ENCODE measurements around the gene CFL2.
"Not testable (repeated sequence)": the region's sequence is repeated elsewhere in the genome, so short reads cannot be mapped to it uniquely, and the experiment has no call there.

The CFL2 gene

DNA sequence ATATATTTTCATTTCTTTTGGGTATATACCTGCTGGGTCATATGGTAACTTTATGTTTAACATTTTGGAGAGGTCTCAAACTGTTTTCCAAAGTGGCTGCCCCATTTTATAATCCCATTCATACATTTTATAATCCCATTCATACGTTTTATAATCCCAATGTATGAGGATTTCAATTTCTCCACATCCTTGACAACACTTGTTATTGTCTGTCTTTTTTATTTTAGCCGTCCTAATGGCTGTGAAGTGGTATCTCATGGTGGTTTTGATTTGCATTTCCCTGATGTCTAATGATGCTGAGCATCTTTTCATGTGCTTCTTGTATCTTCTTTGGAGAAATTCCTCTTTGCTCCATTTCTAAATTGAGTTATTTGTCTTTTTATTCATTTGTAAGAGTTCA is 6.7 kb upstream of the CFL2 start:
- DNase-seq (ENCODE audit: insufficient read length, low spot score) (no peak), FAIRE-seq (no peak)
- TF ChIP-seq POLR2A (IDR thresholded peaks at IDR 0.05; ENCODE audit: low read depth, low read length) = no peak

DNA sequence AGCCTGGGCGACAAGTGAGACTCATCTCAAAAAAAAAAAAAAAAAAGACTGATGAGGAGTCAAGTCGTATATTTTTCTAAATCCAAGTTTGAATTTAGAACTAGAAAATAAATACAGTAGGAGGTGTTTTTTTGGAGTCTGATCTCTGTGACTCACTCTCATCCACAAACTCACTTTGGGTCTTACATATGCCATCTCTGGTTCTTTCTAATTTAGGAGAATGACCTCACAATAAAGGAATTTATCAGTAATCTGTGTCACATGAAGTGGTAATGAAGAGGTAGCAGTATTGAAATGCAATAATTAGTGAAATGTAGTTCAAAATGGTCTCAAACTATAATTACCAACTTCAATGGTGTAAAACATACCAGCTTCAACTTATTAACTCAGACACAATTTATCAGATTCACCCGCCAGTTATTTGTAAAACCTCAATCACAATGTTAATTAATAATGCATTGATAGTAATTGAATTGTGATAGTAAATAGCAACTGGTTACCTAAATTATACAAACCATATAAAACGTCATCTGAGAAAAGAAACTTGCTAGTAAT is 4.4 kb upstream of the CFL2 start:
- no peak for DNase-seq (ENCODE audit: insufficient read length, low spot score)
- no peak for FAIRE-seq
- TF ChIP-seq POLR2A (IDR thresholded peaks at IDR 0.05; ENCODE audit: low read depth, low read length) = no peak

DNA sequence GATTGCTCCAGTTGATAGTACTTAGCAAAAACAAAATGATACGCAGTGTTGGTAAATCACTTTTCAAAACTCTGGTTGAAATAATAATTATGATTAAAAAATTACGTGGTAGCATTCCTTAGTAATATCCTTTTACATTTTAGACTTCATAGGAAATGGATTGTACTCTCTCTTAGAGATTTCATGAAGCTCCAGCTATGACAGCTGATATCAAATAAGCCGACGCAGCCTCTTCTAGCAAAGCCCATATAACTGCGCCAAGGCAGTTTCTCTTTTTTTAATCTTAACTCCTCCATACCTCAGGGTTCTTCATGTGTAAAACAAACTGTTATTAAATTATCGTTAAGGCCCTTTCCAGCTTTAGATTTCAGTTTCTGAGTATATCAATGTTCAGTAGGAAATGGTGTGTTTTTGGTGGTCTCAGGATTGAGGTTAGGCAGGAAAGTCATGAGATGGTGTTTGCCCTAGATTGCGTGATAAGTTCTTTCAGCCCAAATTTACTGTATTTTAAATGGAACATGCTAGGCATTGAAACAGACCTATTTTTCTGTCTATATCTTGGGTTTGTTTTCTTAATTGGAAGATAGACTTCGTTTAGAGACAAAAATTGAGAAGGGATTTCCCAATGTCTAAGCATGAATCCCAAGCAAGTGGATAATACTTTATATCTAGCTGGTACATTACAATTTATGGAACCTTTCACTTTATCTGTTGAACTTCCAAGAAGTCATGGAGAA is 902 bp upstream of the CFL2 start:
- FAIRE-seq (peak; percentile 36), DNase-seq (ENCODE audit: insufficient read length, low spot score) (no peak)
- no peak for TF ChIP-seq POLR2A (IDR thresholded peaks at IDR 0.05; ENCODE audit: low read depth, low read length)

DNA sequence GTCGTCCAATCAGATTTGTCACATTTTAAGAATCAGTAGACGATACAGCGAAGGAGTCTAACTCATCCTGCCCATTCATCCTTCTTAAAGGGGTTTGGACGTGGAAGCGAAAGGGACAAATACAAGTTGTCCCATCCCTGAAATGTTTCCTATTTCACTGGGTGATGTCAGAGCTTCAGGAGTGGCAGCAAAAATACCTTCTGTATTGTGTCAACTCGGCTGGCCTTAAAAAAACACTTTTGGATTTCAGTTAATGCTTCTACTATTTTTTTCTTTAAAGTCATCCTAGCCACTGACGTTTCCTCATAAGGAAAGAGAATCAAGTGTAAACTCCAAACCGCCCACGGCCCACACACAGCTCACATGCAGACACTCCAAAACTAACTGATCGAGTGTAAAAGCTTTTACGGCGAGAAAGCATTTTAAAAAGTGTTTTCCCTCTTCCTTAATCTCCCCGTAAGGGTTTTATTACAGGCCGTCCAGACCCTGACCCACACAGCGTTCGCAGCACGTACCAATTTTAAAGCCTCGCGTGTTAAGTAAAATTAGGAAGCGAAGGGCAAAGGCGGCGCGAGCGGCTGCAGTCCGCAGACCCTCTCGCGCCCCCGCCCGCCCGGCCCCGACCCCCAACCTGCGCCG is 593 bp downstream of the CFL2 start:
- no peak for TF ChIP-seq POLR2A (IDR thresholded peaks at IDR 0.05; ENCODE audit: low read depth, low read length)
- peak; percentile 91 for FAIRE-seq
- DNase-seq (ENCODE audit: insufficient read length, low spot score) = no peak

DNA sequence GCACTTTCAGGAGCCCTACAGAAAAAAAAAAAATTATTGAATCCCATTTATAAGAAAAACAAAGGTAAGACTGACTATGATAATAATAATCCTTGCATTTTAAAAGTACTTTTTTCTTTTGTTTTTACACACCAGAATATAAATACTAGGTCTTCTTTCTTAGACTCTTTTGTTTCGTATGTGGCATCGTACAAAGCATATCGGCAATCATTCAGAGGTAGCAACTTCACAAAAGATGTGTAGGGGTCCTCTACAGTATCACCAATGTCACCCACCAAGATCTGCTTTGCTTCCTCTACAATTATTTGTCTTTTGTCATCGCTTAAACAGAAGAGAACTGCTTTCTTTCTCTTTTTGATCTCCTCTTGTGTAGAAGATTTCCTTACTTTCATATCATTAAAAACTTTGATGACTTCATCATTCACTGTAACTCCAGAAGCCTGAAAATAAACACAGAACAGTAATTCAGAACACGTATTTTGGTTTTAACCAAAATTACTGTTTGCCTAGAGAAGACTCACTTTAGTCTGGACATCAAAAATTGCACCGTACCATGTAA is 1.2 kb downstream of the CFL2 start:
- no peak for TF ChIP-seq POLR2A (IDR thresholded peaks at IDR 0.05; ENCODE audit: low read depth, low read length)
- FAIRE-seq = no peak
- DNase-seq (ENCODE audit: insufficient read length, low spot score) = no peak

DNA sequence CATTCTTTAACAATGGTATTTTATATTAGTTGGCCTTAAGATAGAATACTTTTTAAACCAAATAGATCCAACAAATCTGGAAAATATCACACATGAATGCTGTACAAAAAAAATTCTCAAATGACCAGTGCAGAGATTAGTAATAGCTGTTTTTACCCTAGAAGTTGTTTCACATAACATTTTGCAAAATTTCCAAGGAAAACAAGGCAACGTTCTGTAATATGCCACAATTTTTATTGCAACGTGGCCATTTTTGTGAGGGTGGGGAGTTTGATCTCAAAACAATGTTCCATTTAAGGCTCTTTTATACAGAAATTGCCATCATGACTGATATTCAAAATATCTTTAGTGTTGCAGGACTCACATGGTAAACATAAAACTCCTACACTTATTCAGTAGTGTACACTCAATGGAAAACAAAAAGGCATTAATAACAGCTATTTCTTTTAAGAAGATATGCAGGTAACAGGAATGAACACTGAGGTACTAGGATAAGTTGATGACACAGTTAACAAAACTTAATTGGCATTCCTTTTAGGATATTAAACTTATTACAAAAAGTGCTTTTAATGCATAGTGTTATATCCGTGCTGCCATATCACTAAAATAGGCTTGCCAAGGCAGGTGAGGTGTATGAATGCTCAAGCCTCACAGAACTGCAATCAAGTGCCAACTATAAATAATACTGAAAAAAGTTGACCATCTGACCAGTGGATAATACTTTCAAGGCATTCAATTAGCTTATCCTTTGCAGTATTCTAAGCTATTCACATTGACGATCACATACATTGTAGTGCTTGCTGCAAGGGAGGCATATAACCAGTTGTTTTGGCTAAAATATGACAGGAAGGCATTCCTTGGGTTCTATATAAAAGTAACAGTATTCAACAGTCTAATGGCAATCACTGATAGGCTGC is 2.3 kb downstream of the CFL2 start:
- FAIRE-seq (peak; percentile 11), DNase-seq (ENCODE audit: insufficient read length, low spot score) (no peak)
- no peak for TF ChIP-seq POLR2A (IDR thresholded peaks at IDR 0.05; ENCODE audit: low read depth, low read length)

DNA sequence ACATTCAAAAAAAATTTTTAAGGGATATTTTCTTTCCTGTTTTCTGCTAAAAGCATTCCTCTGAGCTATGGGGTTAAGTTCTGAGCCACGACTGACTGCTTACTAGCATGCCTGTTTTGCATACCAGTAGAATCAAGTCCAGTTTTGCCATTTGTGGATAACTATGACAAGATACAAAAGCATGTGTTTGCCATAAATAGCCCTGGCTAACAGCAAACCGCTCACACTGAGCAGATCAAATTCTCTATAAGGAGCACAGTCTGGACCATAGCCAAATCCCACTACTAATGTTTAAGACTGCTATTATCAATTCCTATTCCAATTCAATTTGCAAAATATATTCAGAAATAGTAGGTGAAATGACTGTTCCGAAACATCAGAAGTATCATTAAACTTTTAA is 3.2 kb downstream of the CFL2 start:
- no peak for DNase-seq (ENCODE audit: insufficient read length, low spot score)
- no peak for TF ChIP-seq POLR2A (IDR thresholded peaks at IDR 0.05; ENCODE audit: low read depth, low read length)
- FAIRE-seq = peak; percentile 97

DNA sequence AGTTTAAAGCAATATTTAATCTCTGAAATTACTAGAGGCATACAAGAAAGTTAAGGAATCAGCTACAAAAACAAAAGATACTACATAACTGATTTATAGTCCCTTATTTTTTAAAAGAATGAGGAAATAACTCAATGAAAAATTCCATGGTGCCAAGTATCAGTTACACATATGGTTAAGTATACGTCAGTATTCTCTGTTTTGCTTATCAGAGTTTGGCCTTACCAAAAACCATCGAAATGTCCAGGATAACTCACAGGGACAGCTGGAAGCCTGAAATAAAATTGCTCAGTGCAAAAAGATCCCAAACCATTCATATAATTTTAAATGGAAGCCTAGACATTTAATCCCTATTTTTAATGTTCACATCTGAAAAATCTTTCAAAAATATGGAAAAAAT is 3.6 kb downstream of the CFL2 start:
- TF ChIP-seq POLR2A (IDR thresholded peaks at IDR 0.05; ENCODE audit: low read depth, low read length) = no peak
- DNase-seq (ENCODE audit: insufficient read length, low spot score) = no peak
- no peak for FAIRE-seq

DNA sequence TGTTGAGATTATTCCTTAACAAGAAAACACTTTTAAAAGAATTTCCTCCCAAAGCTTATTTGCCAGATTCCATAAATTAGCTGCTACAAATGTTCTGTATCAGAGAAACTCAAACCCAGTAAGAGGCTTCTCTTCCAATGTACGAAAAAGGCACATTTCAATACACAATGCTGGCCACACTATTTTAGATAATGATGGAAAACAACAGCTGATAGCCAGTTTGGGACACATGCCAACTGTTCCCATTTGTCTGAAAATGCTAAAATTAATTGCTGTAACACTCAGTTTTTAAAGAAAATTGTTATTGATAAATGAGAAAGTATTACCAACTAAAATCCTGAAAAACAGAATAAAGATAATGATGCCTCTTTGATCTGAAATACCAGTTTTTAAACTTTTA is 4.4 kb downstream of the CFL2 start:
- DNase-seq (ENCODE audit: insufficient read length, low spot score) (no peak), FAIRE-seq (peak; percentile 52)
- TF ChIP-seq POLR2A (IDR thresholded peaks at IDR 0.05; ENCODE audit: low read depth, low read length) = no peak

DNA sequence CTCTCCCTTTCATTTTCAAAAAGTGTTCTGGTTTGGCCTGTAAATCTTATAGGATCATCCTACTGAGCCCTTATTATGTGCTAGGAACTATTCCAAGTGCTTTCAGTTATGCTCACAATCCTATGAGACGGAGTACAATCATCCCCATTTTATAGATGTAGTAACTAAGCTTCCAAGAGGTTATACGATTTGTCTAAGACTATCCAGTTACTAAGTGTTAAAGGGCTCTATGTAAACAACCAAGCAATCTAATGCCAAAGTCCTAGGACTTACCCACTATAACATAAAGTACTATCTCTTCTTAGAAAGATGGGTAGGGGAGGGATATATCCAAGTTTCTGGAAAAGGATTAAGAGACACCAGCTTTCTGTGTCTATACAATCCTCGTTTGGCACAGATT is 6.7 kb downstream of the CFL2 start:
- FAIRE-seq = peak; percentile 52
- TF ChIP-seq POLR2A (IDR thresholded peaks at IDR 0.05; ENCODE audit: low read depth, low read length) = no peak

DNA sequence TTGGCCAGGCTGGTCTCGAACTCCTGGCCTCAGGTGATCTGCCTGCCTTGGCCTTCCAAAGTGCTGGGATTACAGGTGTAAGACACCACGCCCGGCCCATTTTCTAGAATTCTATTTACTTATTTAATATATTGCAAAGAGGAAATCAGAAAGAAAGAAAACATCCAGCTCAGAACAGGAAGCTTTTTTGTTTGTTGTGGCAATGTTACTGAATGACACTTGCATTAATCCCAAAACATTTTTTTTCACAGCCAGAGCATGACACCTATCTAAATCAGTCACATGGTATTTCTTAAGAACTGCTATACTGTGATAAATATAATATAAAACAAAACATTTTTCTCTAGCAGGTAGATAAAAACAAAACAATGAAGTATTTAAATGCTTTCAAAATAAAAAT is 12.6 kb downstream of the CFL2 start:
- no peak for TF ChIP-seq POLR2A (IDR thresholded peaks at IDR 0.05; ENCODE audit: low read depth, low read length)
- FAIRE-seq (no peak), DNase-seq (ENCODE audit: insufficient read length, low spot score) (no peak)

More for the DNA sequence above, 6.7 kb downstream of the CFL2 start:
- DNase-seq (ENCODE audit: insufficient read length, low spot score) = no peak

DNA sequence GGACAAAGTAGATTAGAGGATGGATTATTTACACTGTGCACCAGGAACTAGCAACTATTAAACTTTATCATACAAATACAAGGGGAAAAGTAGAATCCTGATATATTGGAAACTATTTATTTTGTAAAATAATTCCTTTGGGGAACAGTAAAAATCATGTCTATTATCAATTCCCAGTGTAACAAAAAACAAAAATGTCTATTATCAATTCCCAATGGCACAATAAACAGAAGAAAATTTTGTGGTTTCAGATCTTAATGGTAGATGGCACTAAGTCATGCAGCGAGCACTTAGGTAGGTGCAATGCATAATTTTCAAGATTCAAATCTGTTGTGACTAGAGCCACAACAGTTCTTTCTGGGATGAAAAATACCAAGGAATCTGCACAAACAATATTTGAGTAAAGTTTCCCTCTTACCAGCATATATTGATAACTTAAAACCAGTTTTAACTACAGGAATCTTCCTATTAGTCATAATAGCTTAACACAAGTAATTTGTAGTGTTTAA is 13.7 kb downstream of the CFL2 start:
- no peak for DNase-seq (ENCODE audit: insufficient read length, low spot score)
- no peak for TF ChIP-seq POLR2A (IDR thresholded peaks at IDR 0.05; ENCODE audit: low read depth, low read length)
- FAIRE-seq = peak; percentile 60

DNA sequence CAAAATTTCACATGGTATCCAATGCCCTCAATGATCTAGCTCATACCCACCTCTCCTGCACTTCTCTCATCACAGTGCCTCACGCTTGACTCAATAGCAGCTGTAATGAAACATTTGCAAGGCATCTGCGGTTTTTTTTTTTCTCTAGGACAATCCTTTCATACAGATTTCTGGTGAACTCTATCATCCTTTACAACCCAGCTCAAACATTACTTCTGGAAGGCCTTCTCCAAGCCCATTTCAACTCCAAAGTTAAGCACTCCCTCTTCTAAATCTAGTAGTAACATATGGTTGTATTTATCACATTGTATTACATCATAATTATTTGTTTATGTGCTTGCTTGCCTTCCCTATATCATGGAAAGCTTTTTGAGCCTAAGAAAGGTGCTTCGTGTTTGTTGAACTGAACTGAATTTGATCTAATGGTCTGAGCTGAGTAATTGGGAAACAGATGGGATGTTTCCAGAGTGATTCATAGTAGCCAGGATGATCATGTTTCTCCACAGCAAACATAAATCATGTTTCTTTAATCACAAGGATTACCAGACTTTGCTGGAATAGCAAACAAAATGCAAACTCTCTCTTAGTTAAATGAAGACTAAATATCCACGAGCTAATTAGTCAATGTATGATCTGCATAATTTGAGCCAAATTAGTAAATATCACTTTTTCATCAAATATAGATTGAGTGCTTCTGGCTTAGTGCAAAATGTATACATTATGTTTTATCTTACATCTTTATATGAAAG is 14.3 kb downstream of the CFL2 start:
- FAIRE-seq (peak; percentile 99), DNase-seq (ENCODE audit: insufficient read length, low spot score) (no peak)
- TF ChIP-seq POLR2A (IDR thresholded peaks at IDR 0.05; ENCODE audit: low read depth, low read length) = no peak

DNA sequence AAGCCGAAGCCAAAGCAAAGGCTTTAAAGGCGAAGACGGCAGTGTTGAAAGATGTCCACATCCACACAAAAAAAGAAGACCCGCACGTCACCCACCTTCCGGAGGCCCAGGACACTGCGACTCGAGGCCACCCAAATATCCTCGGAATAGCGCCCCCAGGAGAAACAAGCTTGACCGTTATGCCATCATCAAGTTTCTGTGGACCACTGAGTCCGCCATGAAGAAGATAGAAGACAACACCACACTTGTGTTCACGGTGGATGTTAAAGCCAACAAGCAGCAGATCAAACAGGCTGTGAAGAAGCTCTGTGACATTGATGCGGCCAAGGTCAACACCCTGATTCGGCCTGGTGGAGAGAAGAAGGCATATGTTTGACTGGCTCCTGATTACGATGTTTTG is 20.2 kb downstream of the CFL2 start:
- not testable (repeated sequence) for DNase-seq (ENCODE audit: insufficient read length, low spot score); FAIRE-seq

Data from H54 (cell line).